Brain pericyte (primary cell): Measurements from ENCODE around the gene NOX3.

Experiments used
- DNase-seq: peaks from one replicate; pipeline ENCODE4 v3.0.0-alpha.2; 2012; ENCODE audit warnings: low read depth, low spot score

The NOX3 gene

DNA sequence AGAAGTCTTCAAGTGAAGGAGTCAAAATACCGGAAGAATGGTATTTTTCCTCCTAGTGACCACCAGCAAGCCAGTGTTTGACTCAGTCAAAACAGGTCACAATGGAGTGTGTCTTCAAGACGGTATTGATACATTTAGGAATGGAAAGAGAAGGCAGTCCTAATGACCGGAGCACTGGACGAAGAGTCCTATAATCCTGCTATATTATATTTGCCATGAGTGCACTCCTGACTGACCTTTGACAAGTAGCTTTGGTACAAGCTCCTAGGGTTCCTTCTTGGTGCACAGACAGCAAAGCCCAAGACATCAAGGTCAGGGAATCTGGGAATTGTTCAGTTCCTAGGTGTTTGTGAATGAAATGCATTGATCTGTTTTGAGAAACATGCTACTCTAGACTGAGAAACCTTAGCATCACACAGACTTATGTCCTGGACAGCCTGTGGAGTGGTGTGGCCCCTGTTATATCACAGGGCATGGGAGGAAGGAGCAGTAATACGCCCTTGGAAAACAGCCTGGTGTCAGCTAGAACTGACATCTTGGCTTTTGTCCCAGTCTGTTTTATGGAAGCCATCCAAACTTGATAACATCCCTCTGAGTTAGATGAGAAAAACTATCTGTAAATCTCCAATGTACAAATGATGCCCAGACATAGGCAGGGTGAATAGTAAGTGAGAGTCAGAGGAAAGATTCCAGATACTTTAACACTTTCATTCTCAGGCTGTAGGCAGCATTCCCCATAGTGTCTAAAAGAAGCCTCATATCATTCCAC lies 18.5 kb downstream of the NOX3 start:
- DNase-seq: no peak

DNA sequence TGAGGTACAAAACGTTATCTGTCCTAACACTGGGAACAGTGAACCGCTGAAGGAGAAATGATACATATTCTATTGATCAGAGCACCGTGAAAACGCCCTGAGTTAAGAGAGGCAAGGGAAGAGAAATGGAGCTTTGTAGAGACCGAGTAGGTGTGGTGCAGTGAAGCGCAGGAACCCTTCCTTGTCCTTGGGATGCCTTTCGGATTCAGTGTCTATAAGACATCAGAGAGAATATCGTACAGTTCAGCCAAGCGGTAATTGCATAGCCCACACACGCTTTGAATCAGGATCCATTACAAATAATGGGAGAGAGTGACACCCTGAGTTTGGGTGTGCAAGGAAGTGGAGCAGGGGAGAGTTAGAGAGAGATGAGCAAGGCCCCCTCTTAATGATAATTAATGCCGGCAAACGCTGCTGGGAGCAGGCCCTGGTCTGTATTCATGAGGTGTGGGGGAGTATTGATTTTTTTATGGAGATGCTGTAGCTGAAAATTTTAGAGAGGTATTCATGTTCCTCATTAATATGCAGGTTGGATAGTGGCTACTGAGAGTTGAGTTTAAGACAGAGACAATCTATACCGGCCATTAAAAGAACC lies 20.7 kb downstream of the NOX3 start:
- no peak for DNase-seq

DNA sequence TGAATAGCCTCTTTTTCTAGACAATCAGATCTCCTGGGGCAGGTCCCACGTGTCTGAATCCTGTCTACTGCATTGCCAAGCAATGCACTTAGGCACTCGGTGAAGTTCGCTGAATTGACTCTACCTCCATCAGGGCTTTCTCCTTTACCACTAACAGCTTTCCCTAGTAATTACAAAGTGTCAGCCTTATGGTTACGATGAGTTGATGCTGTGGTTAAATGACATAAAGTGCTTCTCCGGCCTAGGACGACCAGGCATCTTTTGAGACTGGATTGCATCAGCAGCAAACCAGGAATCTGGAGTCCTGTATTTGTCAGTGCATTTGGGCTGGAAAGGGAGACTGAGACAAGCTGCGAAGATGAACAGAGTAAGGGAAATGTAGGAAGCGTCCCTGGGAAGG lies 21.5 kb downstream of the NOX3 start:
- DNase-seq: no peak

DNA sequence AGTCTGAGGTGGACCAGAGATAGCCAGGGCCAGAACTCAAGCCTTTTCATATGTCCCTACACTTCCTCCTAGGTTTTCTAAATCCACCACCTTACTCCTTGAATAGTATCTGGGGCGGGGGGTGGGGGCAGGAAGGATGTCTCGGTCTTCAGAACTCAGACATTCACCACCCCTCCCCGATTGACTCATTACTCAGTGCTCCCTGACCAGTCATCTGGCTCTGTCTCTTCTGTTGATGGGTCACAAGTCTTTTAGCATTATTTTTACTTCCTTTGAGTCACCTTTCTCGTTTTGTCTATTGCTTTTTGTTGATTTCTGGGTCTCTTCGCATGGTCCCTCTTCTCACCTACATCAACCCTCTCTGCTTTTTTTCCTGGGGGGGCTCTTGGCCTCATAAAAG lies 23.3 kb downstream of the NOX3 start:
- no peak for DNase-seq

DNA sequence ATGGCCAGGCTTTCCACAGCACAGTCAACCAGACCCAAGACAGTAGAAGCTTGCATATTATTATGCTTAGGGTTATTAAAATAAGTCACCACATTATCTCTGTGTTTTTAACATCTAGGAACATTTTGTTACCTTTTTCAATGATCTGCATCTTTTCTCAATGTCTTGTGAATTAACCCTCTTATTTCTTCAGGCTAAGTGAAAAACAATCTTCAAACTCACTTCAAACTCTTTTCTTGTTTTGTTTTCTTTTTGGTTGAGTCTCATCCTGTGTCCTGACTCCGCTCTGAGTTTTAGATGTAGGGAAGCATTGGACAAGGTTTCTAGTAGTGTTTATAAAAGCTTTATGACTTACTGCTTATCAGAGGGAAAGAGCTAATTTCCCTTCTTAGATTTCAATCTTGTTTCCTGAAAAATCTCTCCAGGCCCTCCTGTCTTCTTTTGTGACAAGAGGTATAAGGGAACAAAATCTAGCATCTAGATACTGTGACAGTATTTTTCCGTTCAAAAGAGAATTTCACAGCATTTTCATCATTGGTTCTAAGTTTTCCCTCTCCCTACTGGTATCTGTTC lies 26.2 kb downstream of the NOX3 start:
- no peak for DNase-seq

DNA sequence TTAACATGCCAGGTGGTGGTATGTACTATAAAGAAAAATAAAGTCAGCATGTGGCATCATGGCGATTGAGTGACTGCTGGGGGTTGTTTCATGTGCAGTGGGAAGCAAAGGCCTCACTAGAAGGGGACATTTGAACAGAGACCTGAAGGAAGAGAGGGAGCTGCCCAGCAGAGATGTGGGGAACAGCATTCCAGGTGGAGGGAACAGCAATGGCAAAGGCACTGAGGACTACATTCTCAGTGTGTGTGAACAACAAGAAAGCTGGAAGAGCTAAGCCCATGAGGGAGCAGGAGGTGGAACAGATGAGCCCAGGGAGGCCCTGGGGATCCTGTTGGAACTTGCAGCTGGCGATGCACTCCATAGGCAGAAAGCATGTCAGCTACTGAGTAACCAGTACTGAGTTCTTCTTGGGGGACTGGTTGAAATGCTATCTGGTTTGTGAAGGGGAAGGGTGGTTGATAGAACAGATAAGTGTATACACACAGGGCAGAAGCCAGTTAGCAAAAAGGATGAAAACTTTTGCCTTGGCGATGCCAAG lies 29.2 kb downstream of the NOX3 start:
- no peak for DNase-seq

DNA sequence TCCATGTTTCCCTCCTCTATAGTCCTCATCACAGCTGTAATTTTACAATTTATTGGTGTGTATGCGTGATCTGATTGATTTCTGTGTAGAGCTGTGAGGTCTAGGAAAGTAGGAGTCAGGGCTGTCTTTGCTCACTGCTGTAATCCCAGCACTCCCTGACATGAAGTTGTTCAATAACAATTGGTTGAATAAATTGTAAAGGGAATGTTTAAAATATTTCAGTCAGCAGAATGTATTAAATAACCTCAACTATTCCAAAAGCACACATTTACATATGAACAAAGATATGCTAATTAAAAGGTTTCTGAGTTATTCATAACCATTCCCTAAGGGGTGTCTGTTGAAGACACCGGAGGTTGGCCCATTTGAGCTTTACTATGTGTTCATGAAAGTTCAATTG lies 31.5 kb downstream of the NOX3 start:
- DNase-seq: no peak

DNA sequence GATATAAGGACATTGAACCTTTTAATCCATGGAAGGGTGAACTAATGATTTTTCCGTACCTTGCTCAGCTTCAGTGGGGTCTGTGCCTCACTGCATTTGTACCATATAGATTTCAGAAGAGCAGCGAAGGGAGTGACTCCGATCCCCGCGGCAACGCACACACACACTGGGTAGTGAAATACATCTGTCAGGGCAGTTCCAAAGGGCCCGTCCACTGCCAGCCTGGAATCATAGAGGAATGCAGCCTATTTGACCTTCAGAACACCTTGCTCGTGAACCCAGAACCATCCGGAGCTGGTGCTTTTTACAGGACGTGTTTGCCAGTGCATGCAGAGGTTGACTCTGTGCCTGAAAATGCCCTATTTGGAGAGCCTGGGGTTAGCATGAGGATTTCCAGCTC lies 33.0 kb downstream of the NOX3 start:
- DNase-seq: no peak

DNA sequence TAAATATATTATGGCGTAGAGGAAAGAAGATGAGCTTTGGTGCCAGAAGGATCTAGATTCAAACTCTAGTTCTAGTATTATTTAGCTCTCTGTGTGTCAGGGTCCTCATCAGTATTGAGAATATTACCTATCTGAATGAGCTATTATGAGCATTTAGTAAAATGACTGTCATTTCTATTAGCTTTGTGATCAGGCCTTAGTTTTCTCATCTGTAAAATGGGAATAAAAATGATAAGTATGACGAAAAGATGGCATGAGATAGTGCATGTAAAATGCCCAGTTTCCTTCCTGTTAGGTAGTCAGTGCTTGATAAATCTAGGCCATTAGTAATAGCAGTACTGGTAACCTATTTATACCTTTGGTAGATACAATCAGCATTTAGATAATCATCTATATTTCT lies 35.1 kb downstream of the NOX3 start:
- no peak for DNase-seq

DNA sequence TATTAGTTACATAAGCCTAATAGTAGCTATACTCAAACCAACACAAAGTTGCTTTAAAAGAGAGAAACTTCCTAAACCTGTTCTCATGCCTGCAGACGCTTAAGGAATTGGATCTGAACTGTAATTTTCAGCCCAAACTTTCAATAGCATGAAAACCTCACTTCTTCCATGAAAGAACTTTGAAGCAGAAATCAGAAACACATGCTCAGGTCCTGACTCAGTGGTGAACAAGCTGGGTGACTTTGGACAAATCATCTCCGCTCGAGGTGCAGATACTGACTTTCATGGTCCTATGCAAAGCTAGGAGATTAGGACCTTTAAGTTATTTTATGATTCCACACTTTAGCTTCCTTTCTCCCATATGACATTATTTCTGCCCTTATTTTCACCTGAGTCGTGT lies 36.5 kb downstream of the NOX3 start:
- DNase-seq: no peak

DNA sequence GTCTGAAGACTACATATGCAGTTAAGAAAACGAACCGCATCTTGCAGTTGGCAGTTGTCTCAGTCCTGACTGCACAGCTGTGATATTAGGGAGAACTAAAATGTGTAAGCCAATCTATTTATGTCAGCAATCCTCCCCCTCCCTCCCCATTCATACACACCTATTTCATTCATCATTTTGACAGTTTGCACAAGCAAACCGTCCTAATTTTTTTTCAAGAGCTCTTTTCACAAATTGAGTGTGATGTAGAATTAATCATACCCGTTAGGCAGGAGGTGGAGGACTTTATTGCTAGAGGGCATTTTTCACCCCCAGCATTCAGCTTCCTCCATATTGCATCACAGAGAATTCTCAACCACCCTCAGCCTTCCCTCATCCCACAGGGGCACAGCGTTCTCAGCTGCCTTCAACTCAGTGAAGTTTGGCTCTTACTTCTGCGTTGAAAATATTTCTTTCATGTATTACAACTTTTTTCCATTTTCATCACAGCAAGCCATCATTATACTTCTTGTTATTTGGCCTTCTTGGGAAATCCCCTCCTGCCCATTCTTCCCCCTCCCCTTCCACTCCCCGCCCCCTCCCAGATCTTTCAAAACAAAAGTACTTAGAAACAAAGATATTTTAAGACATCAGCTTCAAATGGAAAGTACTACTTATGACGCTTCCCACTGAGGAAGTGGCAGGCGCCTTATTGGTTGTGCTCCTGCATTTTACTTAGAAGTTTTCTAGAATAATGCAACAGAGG lies 37.5 kb downstream of the NOX3 start:
- DNase-seq: peak; percentile 4

DNA sequence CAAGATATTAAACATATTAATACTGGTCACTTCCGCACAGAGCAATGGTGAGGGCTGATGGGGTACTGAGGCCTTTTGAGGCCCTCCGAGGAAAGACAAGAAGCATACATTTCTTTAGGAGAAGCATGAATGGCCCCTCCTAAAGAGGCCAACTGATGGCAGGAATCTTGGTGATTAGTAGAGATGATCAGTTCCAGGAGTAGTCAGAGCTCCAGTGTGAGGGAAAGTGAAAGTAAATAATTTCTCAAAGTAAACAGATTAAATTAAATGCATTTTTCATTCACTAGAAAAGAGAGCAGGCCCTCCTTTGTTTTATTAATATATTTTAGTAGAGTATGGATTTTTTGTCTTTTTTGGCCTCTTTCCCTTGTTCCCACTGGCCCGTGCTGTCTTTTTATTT lies 38.2 kb downstream of the NOX3 start:
- DNase-seq: no peak

DNA sequence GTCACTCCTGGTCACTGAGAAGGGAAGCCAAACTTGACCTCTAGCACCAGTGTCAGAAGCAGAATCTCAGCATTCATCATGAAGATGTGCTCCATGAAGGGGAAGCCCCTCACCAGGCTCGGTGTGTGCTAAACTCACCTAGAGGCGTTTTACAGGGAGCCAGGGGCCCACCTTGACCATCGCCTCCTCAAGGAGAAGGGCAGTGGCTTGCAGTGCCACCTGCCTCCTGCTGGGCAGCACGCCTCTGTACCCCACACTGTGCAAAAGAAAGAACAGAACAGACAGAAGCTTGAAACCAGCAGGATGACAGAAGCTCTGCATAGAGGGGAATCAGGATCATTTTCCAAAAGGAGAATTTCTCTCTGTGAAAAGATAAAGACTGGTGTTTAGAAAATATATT lies 39.7 kb downstream of the NOX3 start:
- no peak for DNase-seq

DNA sequence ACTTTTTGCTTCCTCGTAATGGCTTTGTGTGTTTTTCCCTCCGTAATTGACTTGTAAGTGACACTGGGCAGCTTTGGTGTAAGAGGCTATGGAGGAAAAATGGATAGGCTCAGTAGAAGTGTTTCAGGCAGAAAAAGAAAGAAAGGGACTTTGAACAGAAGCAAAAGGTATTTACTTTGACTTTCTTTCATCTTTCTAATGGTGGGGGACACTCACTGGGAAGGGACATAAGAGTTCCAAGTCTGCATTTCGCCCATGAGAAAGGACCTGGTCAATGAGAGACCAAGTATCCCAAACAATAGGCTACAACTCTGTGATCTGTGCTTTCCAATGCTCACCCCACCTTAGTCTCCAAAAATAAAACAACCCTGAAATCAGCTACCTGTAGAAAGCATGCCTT lies 41.6 kb downstream of the NOX3 start:
- DNase-seq: no peak

DNA sequence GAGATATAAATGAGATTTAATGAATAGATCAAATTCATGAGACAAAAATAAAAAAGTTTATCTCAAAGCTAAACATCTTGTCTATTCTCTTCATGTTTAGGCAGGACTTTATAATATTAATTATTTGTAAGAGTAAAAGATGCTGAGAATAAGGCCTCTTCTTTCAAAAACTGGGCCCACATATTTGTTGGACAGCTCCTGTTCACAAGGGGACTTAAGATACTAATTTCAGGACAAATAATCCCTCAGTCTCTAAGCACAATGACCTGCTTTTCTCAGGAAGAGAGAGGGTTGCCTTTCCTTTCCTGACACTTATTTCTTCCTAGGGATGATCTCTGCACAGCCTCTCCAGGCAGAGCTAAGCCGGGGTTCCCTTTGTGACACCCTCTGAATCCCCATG lies 43.3 kb downstream of the NOX3 start:
- no peak for DNase-seq

DNA sequence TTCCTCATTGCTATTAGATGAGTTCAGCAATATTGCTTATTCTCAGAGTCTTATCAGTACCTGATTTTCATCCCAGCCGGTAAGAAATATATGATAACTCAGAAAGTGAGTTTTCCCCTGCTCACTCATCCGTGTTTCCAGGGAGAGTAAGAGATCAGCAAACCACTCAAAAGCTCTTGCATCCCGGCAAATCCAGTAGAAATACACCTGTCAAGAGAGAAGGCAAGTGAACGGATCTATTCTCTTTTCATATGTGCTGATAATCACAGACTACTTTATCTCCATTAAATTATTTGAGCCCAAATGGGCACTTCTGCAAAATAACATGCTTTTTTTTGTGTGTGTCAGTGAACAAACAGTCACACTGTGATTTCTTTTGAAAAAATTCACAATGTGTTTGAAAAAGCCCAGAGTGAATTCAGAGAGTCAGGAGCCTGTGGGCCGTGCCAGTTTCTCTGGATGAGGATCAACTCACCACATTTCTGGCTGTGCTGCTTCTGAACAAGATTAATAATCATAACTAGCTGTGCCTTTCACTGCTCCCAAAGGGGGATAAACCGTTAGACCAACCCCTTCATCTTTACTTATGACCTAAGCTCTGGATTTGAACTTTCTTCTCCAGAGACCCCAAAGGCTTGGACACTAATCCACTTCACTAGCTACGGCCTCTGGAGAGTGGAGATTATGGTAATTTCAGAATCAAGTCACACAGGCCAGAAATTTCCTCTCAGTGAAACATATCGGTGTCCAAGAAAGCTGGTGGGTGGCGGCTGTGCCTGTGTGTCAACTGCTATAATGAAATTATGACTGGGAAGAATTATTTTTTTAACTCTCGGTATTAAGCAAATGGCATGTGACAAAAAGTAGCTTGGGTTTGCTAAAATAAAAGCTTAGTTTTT lies 44.2 kb downstream of the NOX3 start:
- no peak for DNase-seq

DNA sequence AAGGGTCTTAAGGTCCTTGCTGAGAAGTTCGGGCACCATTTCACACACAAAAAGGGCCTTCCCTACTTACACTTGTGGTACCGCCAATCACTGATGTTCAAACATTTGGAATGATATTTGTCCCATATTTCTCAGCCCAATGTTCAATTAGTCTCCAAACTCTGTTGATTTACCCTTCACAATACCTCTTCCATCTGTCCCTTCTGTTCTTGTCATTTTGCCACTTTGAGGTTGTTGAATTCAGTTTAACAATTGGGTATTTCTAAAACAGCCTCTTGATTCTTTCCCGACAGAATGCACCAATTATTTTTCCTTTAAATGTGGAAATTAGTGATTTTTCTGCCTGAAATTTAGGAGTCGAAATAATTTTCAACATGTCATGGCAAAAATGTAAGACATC lies 46.2 kb downstream of the NOX3 start:
- DNase-seq: no peak

DNA sequence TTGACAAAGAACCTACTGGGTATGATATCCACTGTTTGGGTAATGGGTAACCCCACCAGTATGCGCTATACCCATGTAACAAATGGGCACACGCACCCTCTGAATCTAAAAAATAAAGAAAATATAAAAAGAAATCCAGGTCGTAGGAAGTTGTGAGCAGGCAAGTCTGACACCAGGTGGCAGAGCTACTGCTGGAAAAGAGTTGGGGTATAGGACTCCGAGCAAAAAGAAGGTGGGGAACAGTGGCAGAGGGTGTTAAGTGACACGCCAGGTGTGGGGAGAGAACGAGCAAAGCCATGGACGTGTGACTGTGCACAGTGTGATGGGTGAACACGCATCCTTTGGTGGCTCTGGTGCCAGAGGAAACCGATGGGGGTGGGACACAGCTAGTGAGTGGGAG lies 46.7 kb downstream of the NOX3 start:
- DNase-seq: no peak

DNA sequence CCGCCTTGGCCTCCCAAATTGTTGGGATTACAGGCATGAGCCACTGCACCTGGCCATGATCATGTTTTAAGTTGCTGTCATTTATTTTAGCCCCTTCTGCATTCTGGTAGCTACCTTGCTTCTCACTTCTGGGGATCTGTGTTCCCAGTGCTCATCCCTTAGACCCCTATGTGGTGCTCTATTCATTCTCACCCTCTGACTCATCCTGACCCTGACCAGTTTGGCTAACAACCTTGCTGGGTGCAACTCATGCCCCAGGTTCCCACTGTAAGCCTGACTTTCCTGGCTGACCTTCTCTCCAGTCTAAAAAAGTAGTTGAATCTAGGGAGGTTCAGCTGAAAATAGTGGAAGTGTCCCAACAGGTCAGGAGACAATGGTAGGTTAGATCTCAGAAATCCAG lies 47.4 kb downstream of the NOX3 start:
- no peak for DNase-seq

DNA sequence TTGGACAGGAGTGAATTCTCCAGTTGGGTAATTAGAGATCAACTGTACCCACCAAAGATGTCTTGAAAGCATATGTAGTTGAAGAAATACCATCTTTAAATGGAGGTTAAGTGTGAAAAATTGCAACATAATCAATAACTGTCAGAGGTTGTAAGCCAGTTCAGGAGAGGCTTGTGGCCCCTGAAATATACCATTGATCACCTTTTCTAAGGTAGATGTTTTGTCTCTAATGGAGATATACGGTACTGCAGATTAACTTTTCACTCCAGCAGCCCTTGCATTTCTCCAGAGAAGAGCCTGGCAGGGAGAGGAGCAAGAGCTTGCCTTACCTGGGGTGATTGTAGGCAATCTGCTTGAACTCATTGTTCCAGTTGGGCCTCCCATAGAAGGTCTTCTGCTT lies 48.8 kb downstream of the NOX3 start:
- no peak for DNase-seq

DNA sequence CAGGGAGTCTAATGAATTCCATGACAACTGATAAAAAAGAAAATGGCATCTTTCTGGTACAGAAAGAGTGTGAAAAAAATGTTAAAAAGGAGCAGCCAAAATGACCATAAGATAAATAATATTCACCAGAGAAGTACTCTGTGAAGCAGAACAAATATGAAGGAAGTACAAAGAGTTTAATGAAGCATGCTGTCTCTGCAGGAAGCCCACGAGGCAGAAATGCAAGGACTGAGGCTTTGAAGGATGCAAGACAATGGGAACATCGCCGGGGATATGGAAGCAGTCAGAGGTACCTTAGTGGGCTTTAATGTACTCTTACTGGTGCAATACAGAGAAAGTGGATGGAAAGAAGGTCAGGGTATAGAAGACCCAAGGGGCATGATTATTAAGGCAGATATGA lies 50.7 kb downstream of the NOX3 start:
- DNase-seq: no peak
